ENCODE data around the gene VAV2. TPM values are rescaled to one million over a fixed set of nuclear protein-coding genes. Genes with fewer than 3 reads are reported as not detected.

Gene VAV2
- polyA plus RNA-seq, 2 of the 4 experiments (the other 2 are of a cell fraction): 9.8 to 21.4 TPM

- H3K4me3 ChIP-seq: no peak overlapping the region
- POLR2A ChIA-PET: no interaction called here
- FAIRE-seq (no peak), DNase-seq (ENCODE audit: low read depth in 1 of 2, low spot score in 1 of 2) (no peak), ATAC-seq (no peak)
- H3K4me2 ChIP-seq: no peak overlapping the region
- no peak overlapping the region for H3K27ac ChIP-seq
- WGBS (ENCODE audit: missing lambda C conversion rate): 88% methylated on average over 27 of the region's 27 CpGs
- peaks cover 9% of the 10 kb centered on the region for H3K4me1 ChIP-seq
- CTCF ChIA-PET: interaction anchor here (0.6 to 10.3 kb wide), 28 partner anchors 10 to 316 kb away, joined by 3 to 188 read pairs (median 4); no protein-coding TSS in a partner anchor
- TF ChIP-seq, protein P1, sequence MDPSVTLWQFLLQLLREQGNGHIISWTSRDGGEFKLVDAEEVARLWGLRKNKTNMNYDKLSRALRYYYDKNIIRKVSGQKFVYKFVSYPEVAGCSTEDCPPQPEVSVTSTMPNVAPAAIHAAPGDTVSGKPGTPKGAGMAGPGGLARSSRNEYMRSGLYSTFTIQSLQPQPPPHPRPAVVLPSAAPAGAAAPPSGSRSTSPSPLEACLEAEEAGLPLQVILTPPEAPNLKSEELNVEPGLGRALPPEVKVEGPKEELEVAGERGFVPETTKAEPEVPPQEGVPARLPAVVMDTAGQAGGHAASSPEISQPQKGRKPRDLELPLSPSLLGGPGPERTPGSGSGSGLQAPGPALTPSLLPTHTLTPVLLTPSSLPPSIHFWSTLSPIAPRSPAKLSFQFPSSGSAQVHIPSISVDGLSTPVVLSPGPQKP (IDR thresholded peaks at IDR 0.05; ENCODE audit: low read depth, low read length): no peak
- TF ChIP-seq FOSB (CRISPR knock-in tag; IDR thresholded peaks at IDR 0.05): no peak
- TF ChIP-seq RARB (CRISPR knock-in tag; IDR thresholded peaks at IDR 0.05): no peak
- H3K9me3 ChIP-seq: no peaks in the 10 kb centered on the region
Observed at GRCh38 chr9:133794016-133794760, 197.9 kb downstream of the VAV2 start.

GRCh38 chr9:133793471-133793870 lies 198.7 kb downstream of the VAV2 start:
- ChIA-PET CTCF (interaction anchor here (0.7 to 10.3 kb wide), 31 partner anchors 9 to 444 kb away, joined by 3 to 188 read pairs (median 4); no protein-coding TSS in a partner anchor), POLR2A (no interaction called here)
- WGBS (ENCODE audit: missing lambda C conversion rate): 58% methylated on average over 13 of the region's 13 CpGs
- Histone ChIP-seq H3K4me1 (peaks cover 9% of the 10 kb centered on the region), H3K9me3 (no peaks in the 10 kb centered on the region), H3K27ac (peak overlapping the region; percentile 63 to 81), H3K4me3 (no peak overlapping the region), H3K4me2 (peak overlapping the region; percentile 77)
- DNase-seq (ENCODE audit: low read depth in 1 of 2, low spot score in 1 of 2): no peak
- ATAC-seq: no peak
- FAIRE-seq: no peak
- TF ChIP-seq NFE2L2 (conservative IDR thresholded peaks at IDR 0.05; ENCODE audit: low read length) (no peak), JUN (IDR thresholded peaks at IDR 0.05) (peak in 1 of 2 experiments; percentile 8; a peak in 1 of 5 replicates)

DNA sequence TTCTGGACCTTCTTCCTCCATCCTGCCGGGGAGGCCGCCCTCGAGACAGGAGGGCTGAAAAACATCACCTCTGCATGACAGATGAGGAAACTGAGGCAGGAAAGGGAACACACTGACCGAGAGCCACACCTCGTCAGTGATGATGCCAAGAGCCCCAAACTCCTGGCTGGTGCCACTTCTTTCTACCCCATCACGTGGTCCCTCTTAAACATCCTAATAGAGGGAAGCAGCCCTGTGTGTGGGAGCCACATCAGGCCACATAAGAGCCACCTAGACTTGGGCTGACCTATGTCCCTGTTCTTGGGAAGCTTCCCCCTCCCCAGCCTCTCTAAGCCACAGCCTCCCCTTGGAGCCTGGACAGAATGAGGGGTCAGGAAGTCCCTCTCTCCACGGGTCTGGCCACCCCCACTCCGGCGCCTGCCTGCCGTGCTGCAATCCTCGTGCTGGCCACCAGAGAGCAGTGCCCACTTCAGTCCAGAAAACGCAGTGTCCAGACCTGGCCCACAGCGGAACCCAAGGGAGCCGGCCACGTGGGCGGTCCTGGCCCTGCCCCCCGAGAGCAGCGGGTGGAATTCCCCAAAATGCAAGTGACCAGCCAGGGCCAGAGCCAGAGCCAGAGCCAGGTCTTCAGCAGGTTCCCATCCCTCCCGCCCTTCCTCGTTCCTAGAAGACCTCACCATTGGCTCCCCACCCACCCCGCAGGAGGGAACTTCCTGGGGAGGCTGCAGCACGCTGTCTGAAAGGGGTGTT lies 199.2 kb downstream of the VAV2 start:
- ATAC-seq: peak; percentile 80 to 92
- POLR2A ChIA-PET: no interaction called here
- H3K9me3 ChIP-seq: no peaks in the 10 kb centered on the region
- no peak overlapping the region for H3K4me3 ChIP-seq
- no peak for FAIRE-seq
- CTCF ChIA-PET: interaction anchor here (0.5 to 10.3 kb wide), 34 partner anchors 9 to 450 kb away, joined by 3 to 188 read pairs (median 4); no protein-coding TSS in a partner anchor
- peak; percentile 70 to 81 for DNase-seq (ENCODE audit: low read depth in 1 of 2, low spot score in 1 of 2)
- peaks cover 9% of the 10 kb centered on the region for H3K4me1 ChIP-seq
- peak overlapping the region; percentile 77 for H3K4me2 ChIP-seq
- peak overlapping the region; percentile 63 to 81 for H3K27ac ChIP-seq
- 28% methylated on average over 13 of the region's 22 CpGs for WGBS (ENCODE audit: missing lambda C conversion rate)
- TF ChIP-seq, protein P2, sequence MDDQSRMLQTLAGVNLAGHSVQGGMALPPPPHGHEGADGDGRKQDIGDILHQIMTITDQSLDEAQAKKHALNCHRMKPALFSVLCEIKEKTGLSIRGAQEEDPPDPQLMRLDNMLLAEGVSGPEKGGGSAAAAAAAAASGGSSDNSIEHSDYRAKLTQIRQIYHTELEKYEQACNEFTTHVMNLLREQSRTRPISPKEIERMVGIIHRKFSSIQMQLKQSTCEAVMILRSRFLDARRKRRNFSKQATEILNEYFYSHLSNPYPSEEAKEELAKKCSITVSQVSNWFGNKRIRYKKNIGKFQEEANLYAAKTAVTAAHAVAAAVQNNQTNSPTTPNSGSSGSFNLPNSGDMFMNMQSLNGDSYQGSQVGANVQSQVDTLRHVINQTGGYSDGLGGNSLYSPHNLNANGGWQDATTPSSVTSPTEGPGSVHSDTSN (IDR thresholded peaks at IDR 0.05): no peak
- TF ChIP-seq RAD21 (conservative IDR thresholded peaks at IDR 0.05 in 1 of 2, IDR thresholded peaks at IDR 0.05 in 1 of 2) (peak; percentile 88 to 90), USF2 (IDR thresholded peaks at IDR 0.05) (peak; percentile 76), TP53 (CRISPR knock-in tag; IDR thresholded peaks at IDR 0.05) (no peak), MAZ (IDR thresholded peaks at IDR 0.05; ENCODE audit: borderline replicate concordance, low read depth, low read length) (0 out of 2 replicates have a peak, but pooled peaks have one; percentile 24), NR3C1 (IDR thresholded peaks at IDR 0.05) (no peak), SMC3 (IDR thresholded peaks at IDR 0.05) (peak; percentile 94), KDM5A (IDR thresholded peaks at IDR 0.05) (no peak), JUN (IDR thresholded peaks at IDR 0.05) (peak in 1 of 2 experiments; percentile 13; a peak in 1 of 5 replicates), EHF (CRISPR knock-in tag; IDR thresholded peaks at IDR 0.05) (no peak), MAFK (IDR thresholded peaks at IDR 0.05; ENCODE audit: partially characterized antibody) (no peak)
- TF ChIP-seq, protein P3, sequence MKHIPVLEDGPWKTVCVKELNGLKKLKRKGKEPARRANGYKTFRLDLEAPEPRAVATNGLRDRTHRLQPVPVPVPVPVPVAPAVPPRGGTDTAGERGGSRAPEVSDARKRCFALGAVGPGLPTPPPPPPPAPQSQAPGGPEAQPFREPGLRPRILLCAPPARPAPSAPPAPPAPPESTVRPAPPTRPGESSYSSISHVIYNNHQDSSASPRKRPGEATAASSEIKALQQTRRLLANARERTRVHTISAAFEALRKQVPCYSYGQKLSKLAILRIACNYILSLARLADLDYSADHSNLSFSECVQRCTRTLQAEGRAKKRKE (CRISPR knock-in tag; IDR thresholded peaks at IDR 0.05; ENCODE audit: low read depth): no peak
- TF ChIP-seq, protein P4, sequence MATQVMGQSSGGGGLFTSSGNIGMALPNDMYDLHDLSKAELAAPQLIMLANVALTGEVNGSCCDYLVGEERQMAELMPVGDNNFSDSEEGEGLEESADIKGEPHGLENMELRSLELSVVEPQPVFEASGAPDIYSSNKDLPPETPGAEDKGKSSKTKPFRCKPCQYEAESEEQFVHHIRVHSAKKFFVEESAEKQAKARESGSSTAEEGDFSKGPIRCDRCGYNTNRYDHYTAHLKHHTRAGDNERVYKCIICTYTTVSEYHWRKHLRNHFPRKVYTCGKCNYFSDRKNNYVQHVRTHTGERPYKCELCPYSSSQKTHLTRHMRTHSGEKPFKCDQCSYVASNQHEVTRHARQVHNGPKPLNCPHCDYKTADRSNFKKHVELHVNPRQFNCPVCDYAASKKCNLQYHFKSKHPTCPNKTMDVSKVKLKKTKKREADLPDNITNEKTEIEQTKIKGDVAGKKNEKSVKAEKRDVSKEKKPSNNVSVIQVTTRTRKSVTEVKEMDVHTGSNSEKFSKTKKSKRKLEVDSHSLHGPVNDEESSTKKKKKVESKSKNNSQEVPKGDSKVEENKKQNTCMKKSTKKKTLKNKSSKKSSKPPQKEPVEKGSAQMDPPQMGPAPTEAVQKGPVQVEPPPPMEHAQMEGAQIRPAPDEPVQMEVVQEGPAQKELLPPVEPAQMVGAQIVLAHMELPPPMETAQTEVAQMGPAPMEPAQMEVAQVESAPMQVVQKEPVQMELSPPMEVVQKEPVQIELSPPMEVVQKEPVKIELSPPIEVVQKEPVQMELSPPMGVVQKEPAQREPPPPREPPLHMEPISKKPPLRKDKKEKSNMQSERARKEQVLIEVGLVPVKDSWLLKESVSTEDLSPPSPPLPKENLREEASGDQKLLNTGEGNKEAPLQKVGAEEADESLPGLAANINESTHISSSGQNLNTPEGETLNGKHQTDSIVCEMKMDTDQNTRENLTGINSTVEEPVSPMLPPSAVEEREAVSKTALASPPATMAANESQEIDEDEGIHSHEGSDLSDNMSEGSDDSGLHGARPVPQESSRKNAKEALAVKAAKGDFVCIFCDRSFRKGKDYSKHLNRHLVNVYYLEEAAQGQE (IDR thresholded peaks at IDR 0.05): no peak
- TF ChIP-seq, protein P5, sequence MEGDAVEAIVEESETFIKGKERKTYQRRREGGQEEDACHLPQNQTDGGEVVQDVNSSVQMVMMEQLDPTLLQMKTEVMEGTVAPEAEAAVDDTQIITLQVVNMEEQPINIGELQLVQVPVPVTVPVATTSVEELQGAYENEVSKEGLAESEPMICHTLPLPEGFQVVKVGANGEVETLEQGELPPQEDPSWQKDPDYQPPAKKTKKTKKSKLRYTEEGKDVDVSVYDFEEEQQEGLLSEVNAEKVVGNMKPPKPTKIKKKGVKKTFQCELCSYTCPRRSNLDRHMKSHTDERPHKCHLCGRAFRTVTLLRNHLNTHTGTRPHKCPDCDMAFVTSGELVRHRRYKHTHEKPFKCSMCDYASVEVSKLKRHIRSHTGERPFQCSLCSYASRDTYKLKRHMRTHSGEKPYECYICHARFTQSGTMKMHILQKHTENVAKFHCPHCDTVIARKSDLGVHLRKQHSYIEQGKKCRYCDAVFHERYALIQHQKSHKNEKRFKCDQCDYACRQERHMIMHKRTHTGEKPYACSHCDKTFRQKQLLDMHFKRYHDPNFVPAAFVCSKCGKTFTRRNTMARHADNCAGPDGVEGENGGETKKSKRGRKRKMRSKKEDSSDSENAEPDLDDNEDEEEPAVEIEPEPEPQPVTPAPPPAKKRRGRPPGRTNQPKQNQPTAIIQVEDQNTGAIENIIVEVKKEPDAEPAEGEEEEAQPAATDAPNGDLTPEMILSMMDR (IDR thresholded peaks at IDR 0.05): peak; percentile 78

Measured in A549 (cell line).